ENCODE results near the gene UBE2D3. TPM values are rescaled to one million over a fixed set of nuclear protein-coding genes. Genes with fewer than 3 reads are reported as not detected.

UBE2D3 gene
- total RNA-seq, 4 donors from 2014 or later: 154 to 316 (median 267) TPM

- Histone ChIP-seq H3K4me3 (no peak overlapping the region), H3K4me1 (peaks cover 0 to 4% (median 0%) of the 10 kb centered on the region in 4 donors), H3K27ac (peak overlapping the region in 1 of 4 donors; percentile 17), H3K36me3 (no peaks in the 10 kb centered on the region), H3K27me3 (no peaks in the 10 kb centered on the region), H3K9me3 (peaks cover 9% of the 10 kb centered on the region in 2 donors)
- in situ Hi-C loops (cut with MboI; ENCODE audit: low pct_ligation_motif_present in 1 of 4, low pct_unique_long_range_greater_than_20kb in 1 of 4, low sequenced_read_pairs in 3 of 4) (no loop called here), intact Hi-C loops (cut with DNase I; ENCODE audit: low total_unique reads) (no loop called here)
- TF ChIP-seq EP300 (IDR thresholded peaks at IDR 0.05; ENCODE audit: low read depth): no peak
- TF ChIP-seq CTCF (IDR thresholded peaks at IDR 0.05): no peak
- no peak for TF ChIP-seq POLR2AphosphoS5 (IDR thresholded peaks at IDR 0.05)
- no peak for TF ChIP-seq POLR2A (IDR thresholded peaks at IDR 0.05)
- DNase-seq: no peak
- WGBS, 2 donors (ENCODE audit: low coverage in 1 of 2): 100% methylated on average over 1 of the region's 1 CpG
These were observed 35.4 kb upstream of the UBE2D3 start for GRCh38 chr4:102862747-102863146.

- Histone ChIP-seq H3K9me3 (peaks cover 9% of the 10 kb centered on the region in 2 donors), H3K27me3 (no peaks in the 10 kb centered on the region), H3K4me1 (no peaks in the 10 kb centered on the region), H3K27ac (peak overlapping the region in 1 of 4 donors; percentile 17), H3K4me3 (no peak overlapping the region), H3K36me3 (no peaks in the 10 kb centered on the region)
- TF ChIP-seq EP300 (IDR thresholded peaks at IDR 0.05; ENCODE audit: low read depth) (no peak), POLR2A (IDR thresholded peaks at IDR 0.05) (no peak), CTCF (IDR thresholded peaks at IDR 0.05) (no peak), POLR2AphosphoS5 (IDR thresholded peaks at IDR 0.05) (no peak)
- intact Hi-C loops (cut with DNase I; ENCODE audit: low total_unique reads) (no loop called here), in situ Hi-C loops (cut with MboI; ENCODE audit: low pct_ligation_motif_present in 1 of 4, low pct_unique_long_range_greater_than_20kb in 1 of 4, low sequenced_read_pairs in 3 of 4) (no loop called here)
- DNase-seq: no peak
- 89 to 100% methylated on average over 1 of the region's 1 CpG for WGBS, 2 donors (ENCODE audit: low coverage in 1 of 2)
These were observed 34.7 kb upstream of the UBE2D3 start for GRCh38 chr4:102862016-102862415.

- intact Hi-C loops (cut with DNase I; ENCODE audit: low total_unique reads) (no loop called here), in situ Hi-C loops (cut with MboI; ENCODE audit: low pct_ligation_motif_present in 1 of 4, low pct_unique_long_range_greater_than_20kb in 1 of 4, low sequenced_read_pairs in 3 of 4) (no loop called here)
- DNase-seq: no peak
- Histone ChIP-seq H3K27me3 (no peaks in the 10 kb centered on the region), H3K4me3 (no peak overlapping the region), H3K4me1 (no peaks in the 10 kb centered on the region), H3K36me3 (no peaks in the 10 kb centered on the region), H3K27ac (no peak overlapping the region), H3K9me3 (peaks cover 9% of the 10 kb centered on the region in 2 donors)
- TF ChIP-seq EP300 (IDR thresholded peaks at IDR 0.05; ENCODE audit: low read depth): no peak
- TF ChIP-seq CTCF (IDR thresholded peaks at IDR 0.05): no peak
- TF ChIP-seq POLR2AphosphoS5 (IDR thresholded peaks at IDR 0.05): no peak
- TF ChIP-seq POLR2A (IDR thresholded peaks at IDR 0.05): no peak
- 88% methylated on average over 2 of the region's 2 CpGs; no CpG with 5 or more reads in 1 of the 2 donors for WGBS, 2 donors (ENCODE audit: low coverage in 1 of 2)
These were observed 33.4 kb upstream of the UBE2D3 start for GRCh38 chr4:102860611-102861324.

GRCh38 chr4:102858828-102859464 lies 31.6 kb upstream of the UBE2D3 start:
- Histone ChIP-seq H3K27me3 (no peaks in the 10 kb centered on the region), H3K4me1 (no peaks in the 10 kb centered on the region), H3K27ac (no peak overlapping the region), H3K4me3 (no peak overlapping the region), H3K9me3 (peaks cover 9% of the 10 kb centered on the region in 2 donors), H3K36me3 (no peaks in the 10 kb centered on the region)
- no peak for TF ChIP-seq EP300 (IDR thresholded peaks at IDR 0.05; ENCODE audit: low read depth)
- no peak for TF ChIP-seq POLR2AphosphoS5 (IDR thresholded peaks at IDR 0.05)
- no peak for TF ChIP-seq POLR2A (IDR thresholded peaks at IDR 0.05)
- intact Hi-C loops (cut with DNase I; ENCODE audit: low total_unique reads): no loop called here
- in situ Hi-C loops (cut with MboI; ENCODE audit: low pct_ligation_motif_present in 1 of 4, low pct_unique_long_range_greater_than_20kb in 1 of 4, low sequenced_read_pairs in 3 of 4): no loop called here
- no peak for DNase-seq
- 81 to 87% methylated on average over 2 of the region's 2 CpGs for WGBS, 2 donors (ENCODE audit: low coverage in 1 of 2)
